Loucy (cell line): ENCODE data around the gene FOXC1.

Source experiments
- EZH2phosphoT487 ChIP-seq: fragments of 200-600 bp; IDR thresholded peaks from 2 replicates; pipeline ENCODE4 v1.6.1; 2018; ENCODE audit warnings: antibody characterized with exemption, mild to moderate bottlenecking, moderate library complexity, borderline replicate concordance
- TF ChIP-seq, protein P1 (sequence below): fragments of 200-600 bp; sonication (generic); conservative IDR thresholded peaks from 2 replicates; pipeline ENCODE4 v1.5.1; 2014; ENCODE audit warnings: mild to moderate bottlenecking, antibody characterized with exemption, low read length

GRCh38 chr6:1643830-1644445, 34.2 kb downstream of the FOXC1 start:
- TF ChIP-seq, protein P1, sequence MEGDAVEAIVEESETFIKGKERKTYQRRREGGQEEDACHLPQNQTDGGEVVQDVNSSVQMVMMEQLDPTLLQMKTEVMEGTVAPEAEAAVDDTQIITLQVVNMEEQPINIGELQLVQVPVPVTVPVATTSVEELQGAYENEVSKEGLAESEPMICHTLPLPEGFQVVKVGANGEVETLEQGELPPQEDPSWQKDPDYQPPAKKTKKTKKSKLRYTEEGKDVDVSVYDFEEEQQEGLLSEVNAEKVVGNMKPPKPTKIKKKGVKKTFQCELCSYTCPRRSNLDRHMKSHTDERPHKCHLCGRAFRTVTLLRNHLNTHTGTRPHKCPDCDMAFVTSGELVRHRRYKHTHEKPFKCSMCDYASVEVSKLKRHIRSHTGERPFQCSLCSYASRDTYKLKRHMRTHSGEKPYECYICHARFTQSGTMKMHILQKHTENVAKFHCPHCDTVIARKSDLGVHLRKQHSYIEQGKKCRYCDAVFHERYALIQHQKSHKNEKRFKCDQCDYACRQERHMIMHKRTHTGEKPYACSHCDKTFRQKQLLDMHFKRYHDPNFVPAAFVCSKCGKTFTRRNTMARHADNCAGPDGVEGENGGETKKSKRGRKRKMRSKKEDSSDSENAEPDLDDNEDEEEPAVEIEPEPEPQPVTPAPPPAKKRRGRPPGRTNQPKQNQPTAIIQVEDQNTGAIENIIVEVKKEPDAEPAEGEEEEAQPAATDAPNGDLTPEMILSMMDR: no peak
- TF ChIP-seq EZH2phosphoT487: no peak
